Measurements from ENCODE around the gene FLYWCH1. TPM values are rescaled to one million over a fixed set of nuclear protein-coding genes. Genes with fewer than 3 reads are reported as not detected.

The FLYWCH1 gene
- total and polyA plus RNA-seq, 2 of the 8 experiments (the other 6 are each of a cell fraction or from before 2014, with no cell fraction given): 12.4 to 23.5 TPM

- no peak for TF ChIP-seq CTCF (IDR thresholded peaks at IDR 0.05; ENCODE audit: control extremely low read depth in 1 of 3, insufficient read depth in 1 of 3, low read depth in 1 of 3, low read length in 3 of 3)
Measured at GRCh38 chr16:2966043-2966807, 54.5 kb downstream of the FLYWCH1 start (continued).

Measured in H1 (cell line).